Measurements from ENCODE around the gene ZNF521. TPM values are rescaled to one million over a fixed set of nuclear protein-coding genes. Genes with fewer than 3 reads are reported as not detected.

Gene ZNF521
- total RNA-seq, 1 experiment from 2014 or later = not detected

- in situ Hi-C loops (cut with HindIII; ENCODE audit: low pct_unique_long_range_greater_than_20kb, low sequenced_read_pairs) = no loop called here
- DNase-seq (ENCODE audit: low read depth) = no peak
Observed at GRCh38 chr18:25125680-25126079, 226.3 kb downstream of the ZNF521 start.

GRCh38 chr18:25123438-25124232 lies 228.3 kb downstream of the ZNF521 start:
- in situ Hi-C loops (cut with HindIII; ENCODE audit: low pct_unique_long_range_greater_than_20kb, low sequenced_read_pairs) = no loop called here

DNA sequence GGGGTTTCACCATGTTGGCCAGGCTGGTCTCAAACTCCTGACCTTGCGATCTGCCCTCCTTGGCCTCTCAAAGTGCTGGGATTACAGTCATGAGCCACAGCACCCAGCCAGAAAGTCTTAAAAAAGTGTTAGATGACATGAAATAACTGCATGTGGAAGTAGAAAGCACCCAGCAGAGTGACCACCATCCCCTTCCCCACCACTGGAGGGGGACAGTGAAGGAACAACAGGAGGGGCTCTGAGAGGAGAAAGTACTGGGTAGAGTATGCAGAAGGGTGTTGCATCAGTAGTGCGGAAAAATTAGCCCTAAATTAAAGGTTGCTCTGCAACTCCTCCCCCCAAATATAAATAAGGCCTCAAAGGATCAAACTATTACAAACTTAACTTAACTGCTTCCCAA lies 230.5 kb downstream of the ZNF521 start:
- DNase-seq (ENCODE audit: low read depth) = no peak
- in situ Hi-C loops (cut with HindIII; ENCODE audit: low pct_unique_long_range_greater_than_20kb, low sequenced_read_pairs) = no loop called here

More at GRCh38 chr18:25123438-25124232, 228.3 kb downstream of the ZNF521 start:
- no peak for DNase-seq (ENCODE audit: low read depth)

- DNase-seq (ENCODE audit: low read depth) = no peak
- in situ Hi-C loops (cut with HindIII; ENCODE audit: low pct_unique_long_range_greater_than_20kb, low sequenced_read_pairs) = no loop called here
Observed at GRCh38 chr18:25113566-25113965, 238.4 kb downstream of the ZNF521 start.

DNA sequence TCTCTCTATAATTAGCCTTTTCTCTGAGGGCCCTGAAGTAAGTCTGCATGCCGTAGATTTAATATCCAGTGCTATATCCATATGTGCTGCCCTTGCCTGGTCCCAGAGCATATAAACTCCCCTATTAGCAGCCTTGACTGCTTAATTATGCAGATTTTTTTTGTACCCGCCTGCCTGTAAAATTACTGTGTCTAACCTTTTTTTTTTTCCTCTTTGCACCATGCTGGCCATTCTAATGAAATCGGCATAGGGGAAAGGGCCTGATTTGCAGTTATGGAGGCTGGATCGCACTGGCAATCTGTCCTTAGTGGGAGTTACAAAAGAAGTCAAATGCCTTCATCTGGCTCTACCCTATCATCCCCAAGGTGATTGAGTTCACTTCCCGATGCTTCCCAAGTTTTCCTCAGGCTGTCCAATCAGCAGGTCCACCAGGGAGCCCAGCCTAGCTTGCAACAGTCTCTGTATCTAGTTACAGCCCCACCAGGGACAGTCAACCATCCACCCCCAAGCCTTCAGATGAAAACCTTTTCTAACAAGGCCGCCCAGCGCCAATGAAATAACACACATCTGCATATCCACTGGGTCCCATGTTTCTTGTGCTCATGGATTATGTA lies 239.0 kb downstream of the ZNF521 start:
- in situ Hi-C loops (cut with HindIII; ENCODE audit: low pct_unique_long_range_greater_than_20kb, low sequenced_read_pairs) = no loop called here
- no peak for DNase-seq (ENCODE audit: low read depth)

DNA sequence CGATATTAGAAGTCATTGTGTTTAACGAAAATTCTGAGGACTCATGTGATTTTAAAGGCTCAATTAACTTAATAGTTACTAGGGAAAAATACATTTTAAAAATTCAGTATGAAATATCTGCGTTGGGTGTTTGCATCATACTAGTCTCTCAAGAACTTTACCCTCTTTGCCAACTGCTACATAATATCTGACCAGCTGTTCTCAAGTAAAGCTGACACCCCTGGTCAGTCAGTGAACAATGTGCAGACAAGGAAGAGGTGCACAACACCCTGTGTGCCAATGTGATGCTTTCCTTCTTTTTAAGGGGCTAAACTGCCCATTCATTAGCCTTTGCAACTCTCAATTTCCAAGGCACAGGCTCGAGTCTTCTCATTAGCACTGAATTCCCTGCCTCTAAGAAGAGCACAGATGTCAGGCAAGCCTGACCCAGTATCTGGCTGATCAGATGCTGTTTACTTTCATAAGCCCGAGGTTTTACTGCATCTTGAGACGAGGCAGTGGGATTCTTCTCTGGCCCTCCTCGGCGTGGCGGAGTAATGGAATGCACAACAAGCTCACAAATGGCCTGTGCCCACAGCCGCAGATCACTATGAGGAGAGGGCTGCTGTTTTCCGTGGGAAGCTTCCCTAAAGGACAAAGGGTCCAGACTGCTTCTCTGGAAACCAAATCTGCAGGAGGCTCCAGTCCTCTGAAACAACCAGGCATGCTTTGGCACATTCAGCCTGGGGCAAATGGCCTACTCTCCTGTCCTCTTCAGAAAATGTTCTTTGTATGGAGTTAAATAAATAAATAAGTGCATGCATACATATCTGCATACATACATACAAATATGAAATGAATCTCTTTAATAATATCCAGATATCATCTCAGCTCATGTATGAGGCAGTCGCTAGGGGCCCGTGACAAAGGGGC lies 240.3 kb downstream of the ZNF521 start:
- DNase-seq (ENCODE audit: low read depth) = no peak
- in situ Hi-C loops (cut with HindIII; ENCODE audit: low pct_unique_long_range_greater_than_20kb, low sequenced_read_pairs) = no loop called here

DNA sequence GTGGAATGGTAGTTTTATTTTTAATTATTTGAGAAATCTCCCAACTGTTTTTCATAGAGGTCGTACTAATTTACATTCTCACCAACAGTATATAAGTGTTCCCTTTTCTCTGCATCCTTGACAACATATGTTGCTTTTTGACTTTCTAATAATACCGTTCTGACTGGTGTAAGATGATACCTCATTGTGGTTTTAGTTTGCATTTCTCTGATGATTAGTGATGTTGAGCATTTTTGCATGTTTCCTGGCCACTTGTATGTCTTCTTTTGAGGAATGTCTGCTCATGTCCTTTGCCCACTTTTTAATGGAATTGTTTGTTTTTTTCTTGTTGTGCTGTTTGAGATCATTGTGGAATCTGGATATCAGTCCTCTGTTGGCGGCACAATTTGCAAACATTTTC lies 242.5 kb downstream of the ZNF521 start:
- DNase-seq (ENCODE audit: low read depth) = no peak
- in situ Hi-C loops (cut with HindIII; ENCODE audit: low pct_unique_long_range_greater_than_20kb, low sequenced_read_pairs) = no loop called here

DNA sequence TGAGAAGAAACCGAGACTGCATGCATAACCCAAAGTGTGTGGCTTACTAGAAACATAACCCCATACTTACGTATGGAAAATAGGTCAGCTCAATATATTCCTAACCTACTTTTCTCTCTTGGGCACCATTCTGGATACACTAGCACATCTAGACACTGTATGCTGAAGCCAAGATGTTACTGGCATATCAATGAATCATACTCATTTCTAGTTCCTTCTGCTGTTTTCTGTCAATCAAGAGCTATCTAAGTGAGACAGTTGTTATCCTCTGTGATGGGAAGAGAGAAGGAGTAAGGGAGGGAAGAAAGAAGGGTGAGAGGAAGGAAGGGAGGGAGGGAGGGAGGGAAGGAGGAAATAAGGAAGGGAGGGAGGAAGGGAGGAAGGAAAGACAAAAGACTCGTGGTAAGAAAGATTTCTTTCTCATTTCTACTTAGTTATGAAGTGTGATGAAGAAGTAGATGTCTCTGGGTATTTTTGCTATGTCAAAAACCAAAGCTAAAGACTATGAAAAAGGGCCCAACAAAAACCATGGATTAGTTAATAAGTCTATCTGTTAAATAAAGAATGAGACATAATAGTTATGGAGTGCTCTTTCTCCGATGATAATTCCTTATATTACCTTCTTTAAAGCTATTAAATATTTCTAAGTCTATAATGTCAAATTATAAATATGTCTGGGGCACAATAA lies 248.4 kb downstream of the ZNF521 start:
- in situ Hi-C loops (cut with HindIII; ENCODE audit: low pct_unique_long_range_greater_than_20kb, low sequenced_read_pairs) = no loop called here
- no peak for DNase-seq (ENCODE audit: low read depth)

GRCh38 chr18:25102662-25103061 lies 249.3 kb downstream of the ZNF521 start:
- no peak for DNase-seq (ENCODE audit: low read depth)
- in situ Hi-C loops (cut with HindIII; ENCODE audit: low pct_unique_long_range_greater_than_20kb, low sequenced_read_pairs) = no loop called here

DNA sequence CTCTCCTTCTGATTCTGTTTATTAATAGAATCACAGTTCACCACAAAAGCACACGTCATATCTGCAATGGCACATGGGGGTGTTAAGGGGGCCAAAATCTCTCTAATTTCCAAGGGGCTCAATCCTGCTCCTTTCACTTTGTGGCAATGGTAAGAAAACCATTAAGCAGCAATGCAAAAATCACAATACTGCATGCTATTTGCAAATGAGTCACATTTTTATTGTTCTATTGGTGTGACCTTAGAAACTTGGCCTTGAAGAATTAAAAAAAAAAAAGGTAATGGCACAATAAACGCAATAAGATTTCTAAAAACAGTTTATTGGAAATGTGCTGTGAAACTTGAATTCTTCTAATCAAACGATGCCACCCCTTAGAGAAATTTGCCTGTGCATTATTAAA lies 251.5 kb downstream of the ZNF521 start:
- in situ Hi-C loops (cut with HindIII; ENCODE audit: low pct_unique_long_range_greater_than_20kb, low sequenced_read_pairs) = no loop called here
- no peak for DNase-seq (ENCODE audit: low read depth)

- in situ Hi-C loops (cut with HindIII; ENCODE audit: low pct_unique_long_range_greater_than_20kb, low sequenced_read_pairs) = no loop called here
- no peak for DNase-seq (ENCODE audit: low read depth)
Observed at GRCh38 chr18:25099895-25100294, 252.1 kb downstream of the ZNF521 start.

- DNase-seq (ENCODE audit: low read depth) = no peak
- in situ Hi-C loops (cut with HindIII; ENCODE audit: low pct_unique_long_range_greater_than_20kb, low sequenced_read_pairs) = no loop called here
Observed at GRCh38 chr18:25097569-25098056, 254.4 kb downstream of the ZNF521 start.

DNA sequence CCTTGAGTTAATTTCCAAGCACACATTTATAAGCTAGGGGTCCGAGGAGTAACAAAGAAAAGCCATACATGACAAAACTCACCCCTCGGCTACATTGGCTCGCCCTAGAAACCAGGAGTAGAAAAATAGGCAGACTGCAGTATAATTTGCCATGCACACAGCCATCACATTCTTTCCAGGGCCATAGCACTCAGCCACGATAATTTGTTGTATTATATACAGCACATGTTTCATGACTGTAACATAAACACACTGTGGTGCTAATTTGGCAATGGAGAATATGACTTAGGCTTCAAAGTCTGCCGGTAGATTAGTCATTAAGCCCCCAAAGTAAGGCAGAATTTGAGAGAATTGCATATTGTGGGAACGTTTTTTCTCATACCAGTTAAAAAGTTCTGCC lies 254.9 kb downstream of the ZNF521 start:
- in situ Hi-C loops (cut with HindIII; ENCODE audit: low pct_unique_long_range_greater_than_20kb, low sequenced_read_pairs) = no loop called here
- DNase-seq (ENCODE audit: low read depth) = no peak

GRCh38 chr18:25093141-25093540 lies 258.8 kb downstream of the ZNF521 start:
- DNase-seq (ENCODE audit: low read depth) = no peak
- in situ Hi-C loops (cut with HindIII; ENCODE audit: low pct_unique_long_range_greater_than_20kb, low sequenced_read_pairs) = no loop called here

DNA sequence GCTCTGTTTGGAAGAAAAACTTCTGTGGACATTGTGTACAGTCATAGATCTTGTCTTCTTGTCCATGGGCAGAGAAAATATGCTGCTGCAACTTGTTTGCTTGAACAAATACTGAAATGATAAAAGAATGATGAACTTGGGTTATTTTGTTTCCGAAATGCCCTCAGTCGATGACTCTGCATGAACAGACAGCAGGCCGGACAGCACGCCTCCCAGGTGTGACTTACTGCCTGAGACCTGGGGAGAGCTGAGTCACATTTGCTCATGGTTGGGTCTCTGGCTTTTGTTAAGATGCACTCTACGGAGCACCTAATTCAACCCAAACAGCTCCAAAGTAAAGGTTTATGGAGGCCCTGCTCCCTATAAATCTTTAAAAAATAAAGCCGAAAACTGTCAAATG lies 262.5 kb downstream of the ZNF521 start:
- no peak for DNase-seq (ENCODE audit: low read depth)
- in situ Hi-C loops (cut with HindIII; ENCODE audit: low pct_unique_long_range_greater_than_20kb, low sequenced_read_pairs) = no loop called here

- in situ Hi-C loops (cut with HindIII; ENCODE audit: low pct_unique_long_range_greater_than_20kb, low sequenced_read_pairs) = no loop called here
- no peak for DNase-seq (ENCODE audit: low read depth)
Observed at GRCh38 chr18:25086876-25087275, 265.1 kb downstream of the ZNF521 start.

- DNase-seq (ENCODE audit: low read depth) = no peak
- in situ Hi-C loops (cut with HindIII; ENCODE audit: low pct_unique_long_range_greater_than_20kb, low sequenced_read_pairs) = no loop called here
Observed at GRCh38 chr18:25081001-25081400, 271.0 kb downstream of the ZNF521 start.

- no peak for DNase-seq (ENCODE audit: low read depth)
- in situ Hi-C loops (cut with HindIII; ENCODE audit: low pct_unique_long_range_greater_than_20kb, low sequenced_read_pairs) = no loop called here
Observed at GRCh38 chr18:25080211-25080610, 271.8 kb downstream of the ZNF521 start.

Measured in Caki2 (cell line).